HCT116 (cell line): ENCODE results near the gene CHRND. TPM values are rescaled to one million over a fixed set of nuclear protein-coding genes. Genes with fewer than 3 reads are reported as not detected.

Source experiments
- ATAC-seq: fragments of 200-7000 bp; cut with Tn5 transposase; 2 replicates; pipeline ENCODE4 v1.9.1; 2020; ENCODE audit warnings: mild to moderate bottlenecking, moderate library complexity
- BruUV-seq: library from RNA; stranded (reverse); fragments of 400-500 nt; replicated peaks from 2 replicates; lab custom pipeline; 2021; lab: Mats Ljungman, UMichigan
- CTCF ChIA-PET: fragments of 300-600 bp; sonication (Branson Sonifier 250); formaldehyde crosslinking; loops from one replicate; lab custom pipeline; 2021; ENCODE audit warnings: antibody characterized with exemption; lab: Charles Lee
- POLR2A ChIA-PET: fragments of 300-600, 350-600 bp; sonication (Branson Sonifier 250); formaldehyde crosslinking; loops from one replicate; lab custom pipeline; 2021; ENCODE audit warnings: antibody characterized with exemption; lab: Charles Lee
- RAD21 ChIA-PET, 2 experiments: fragments of 300-600 bp; sonication (Branson Sonifier 250); formaldehyde crosslinking; loops; one replicate each; lab custom pipeline; 2023; ENCODE audit warnings: low total read pairs in 2 of 2; ENCODE audit not compliant: uncharacterized antibody in 2 of 2, unreplicated experiment in 2 of 2, low non-redundant PET in 1 of 2; lab: Charles Lee
- DNase-seq: peaks from one replicate; pipeline ENCODE4 v3.0.0-alpha.2; 2010; ENCODE audit warnings: low read depth, low spot score
- H2AFZ ChIP-seq: fragments of 200-600 bp; shearing (Covaris generic), sonication (generic); 2 replicates; pipeline ENCODE4 v1.6.1; 2017; ENCODE audit warnings: low read depth, mixed run types, mixed read lengths, antibody characterized with exemption, low read length; ENCODE audit not compliant: poor library complexity, severe bottlenecking
- H3K27ac ChIP-seq: 2 replicates; pipeline ENCODE4 v1.5.1; 2012; ENCODE audit warnings: low read depth, low read length
- H3K27me3 ChIP-seq: fragments of 200-600 bp; sonication (generic); 2 replicates; pipeline ENCODE4 v1.6.1; 2016; ENCODE audit warnings: mixed run types, low read length, mixed read lengths; ENCODE audit not compliant: insufficient read depth
- H3K36me3 ChIP-seq, 2 experiments: fragments of 200-500 bp in 1 of 2; fragments of 200-600 bp in 1 of 2; sonication (Bioruptor generic) in 1 of 2; sonication (generic) in 1 of 2; 2 replicates each; pipeline versions ENCODE4 v1.5.1 to v1.6.1; 2014 to 2016; ENCODE audit warnings: low read length in 2 of 2, inconsistent platforms in 1 of 2, mixed read lengths in 1 of 2, mixed run types in 1 of 2; ENCODE audit not compliant: insufficient read depth in 2 of 2, control insufficient read depth in 1 of 2
- H3K4me1 ChIP-seq, 2 experiments: fragments of 200-600 bp in 1 of 2; sonication (generic) in 1 of 2; 2 replicates each; pipeline versions ENCODE4 v1.5.1 to v1.6.1; 2012 to 2017; ENCODE audit warnings: low read length in 2 of 2, inconsistent platforms in 1 of 2, mild to moderate bottlenecking in 1 of 2, mixed read lengths in 1 of 2, mixed run types in 1 of 2, moderate library complexity in 1 of 2; ENCODE audit not compliant: insufficient read depth in 2 of 2, control insufficient read depth in 1 of 2
- H3K4me2 ChIP-seq: fragments of 200-600 bp; sonication (generic); 2 replicates; pipeline ENCODE4 v1.6.1; 2017; ENCODE audit warnings: mixed run types, low read length, mixed read lengths
- H3K4me3 ChIP-seq, 2 experiments: fragments of 200-600 bp in 1 of 2; sonication (generic) in 1 of 2; replicated peaks in 1 of 2; 2 replicates each; pipeline ENCODE4 v1.5.1; 2011 to 2016; ENCODE audit warnings: low read length in 2 of 2, control low read depth in 1 of 2, low read depth in 1 of 2, mild to moderate bottlenecking in 1 of 2, mixed read lengths in 1 of 2, mixed run types in 1 of 2
- H3K79me2 ChIP-seq: fragments of 200-600 bp; sonication (generic); 2 replicates; pipeline ENCODE4 v1.6.1; 2017; ENCODE audit warnings: mild to moderate bottlenecking, mixed run types, low read length, moderate library complexity, mixed read lengths; ENCODE audit not compliant: insufficient read depth
- H3K9ac ChIP-seq: fragments of 200-600 bp; sonication (generic); 2 replicates; pipeline ENCODE4 v1.6.1; 2016; ENCODE audit warnings: low read length, mixed read lengths
- H3K9me2 ChIP-seq: fragments of 200-600 bp; sonication (generic), shearing (Covaris generic); 2 replicates; pipeline ENCODE4 v1.6.1; 2017; ENCODE audit warnings: mixed run types, mild to moderate bottlenecking, moderate library complexity; ENCODE audit not compliant: insufficient read depth
- H3K9me3 ChIP-seq, 2 experiments: fragments of 200-500 bp in 1 of 2; fragments of 200-600 bp in 1 of 2; sonication (Bioruptor generic) in 1 of 2; sonication (generic) in 1 of 2; 2 replicates each; pipeline ENCODE4 v1.6.1; 2014 to 2017; ENCODE audit warnings: low read length in 2 of 2, mixed read lengths in 2 of 2, inconsistent platforms in 1 of 2, low read depth in 1 of 2, mild to moderate bottlenecking in 1 of 2, mixed run types in 1 of 2, moderate library complexity in 1 of 2; ENCODE audit not compliant: control insufficient read depth in 1 of 2, insufficient read depth in 1 of 2
- H4K20me1 ChIP-seq: fragments of 200-600 bp; sonication (generic), shearing (Covaris generic); 2 replicates; pipeline ENCODE4 v1.6.1; 2017; ENCODE audit warnings: mixed run types, mild to moderate bottlenecking, moderate library complexity; ENCODE audit not compliant: insufficient read depth
- CEBPB ChIP-seq: IDR thresholded peaks from 2 replicates; pipeline ENCODE4 v1.6.1; 2012; ENCODE audit warnings: low read depth
- TCF7L2 ChIP-seq: IDR thresholded peaks from 2 replicates; pipeline ENCODE4 v1.7.0; 2011; ENCODE audit warnings: borderline replicate concordance, inconsistent platforms; ENCODE audit not compliant: insufficient read depth, insufficient read length; ENCODE audit errors: extremely low read depth
- intact Hi-C: fragments of 100-400 bp; cut with micrococcal nuclease; formaldehyde crosslinking; loops from 2 replicates; pipeline ENCODE4 v1.10.0; 2022
- total RNA-seq: library from RNA; stranded (reverse); gene quantifications from one replicate; pipeline ENCODE4 v1.2.1, GENCODE V29; 2021; ENCODE audit not compliant: unreplicated experiment

CHRND gene
- total RNA-seq, 1 experiment from 2014 or later: not detected

DNA sequence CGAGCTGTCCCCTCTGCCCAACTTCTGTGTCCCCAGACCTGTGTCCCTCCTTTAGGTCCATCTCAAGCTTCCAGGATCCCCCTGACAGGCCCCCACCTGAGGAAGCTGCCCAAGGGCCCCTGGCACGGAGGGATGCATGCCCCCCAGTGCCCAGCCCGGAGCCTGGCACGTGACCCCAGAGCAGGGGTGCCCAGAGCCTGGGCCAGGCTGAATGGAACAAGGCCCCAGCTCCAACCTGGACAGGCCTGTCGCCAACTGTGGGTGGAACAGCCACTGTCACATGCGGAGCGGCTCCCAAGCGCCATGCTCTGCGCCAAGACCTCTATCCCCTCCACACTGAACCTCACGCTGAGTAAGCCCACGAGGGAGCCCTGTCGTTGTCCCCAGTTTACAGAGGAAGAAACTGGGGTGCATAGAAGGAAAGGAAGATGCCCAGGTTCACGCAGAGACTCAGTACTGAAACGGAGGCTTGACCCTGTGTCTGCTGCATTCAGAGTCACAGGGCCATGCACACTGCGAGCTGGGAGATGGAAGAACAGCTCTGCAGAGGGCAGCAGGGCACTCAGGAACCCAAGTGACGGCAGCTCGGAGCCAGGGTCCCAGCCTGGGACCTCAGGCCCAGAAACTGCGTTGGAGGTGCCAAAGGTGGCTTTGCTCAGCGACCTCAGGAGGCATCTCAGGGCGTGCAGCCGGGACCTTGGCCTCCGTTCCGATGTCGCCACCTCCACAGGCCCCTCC lies 32.8 kb upstream of the CHRND start:
- BruUV-seq: no TSS peak
- intact Hi-C loops: no loop called here

DNA sequence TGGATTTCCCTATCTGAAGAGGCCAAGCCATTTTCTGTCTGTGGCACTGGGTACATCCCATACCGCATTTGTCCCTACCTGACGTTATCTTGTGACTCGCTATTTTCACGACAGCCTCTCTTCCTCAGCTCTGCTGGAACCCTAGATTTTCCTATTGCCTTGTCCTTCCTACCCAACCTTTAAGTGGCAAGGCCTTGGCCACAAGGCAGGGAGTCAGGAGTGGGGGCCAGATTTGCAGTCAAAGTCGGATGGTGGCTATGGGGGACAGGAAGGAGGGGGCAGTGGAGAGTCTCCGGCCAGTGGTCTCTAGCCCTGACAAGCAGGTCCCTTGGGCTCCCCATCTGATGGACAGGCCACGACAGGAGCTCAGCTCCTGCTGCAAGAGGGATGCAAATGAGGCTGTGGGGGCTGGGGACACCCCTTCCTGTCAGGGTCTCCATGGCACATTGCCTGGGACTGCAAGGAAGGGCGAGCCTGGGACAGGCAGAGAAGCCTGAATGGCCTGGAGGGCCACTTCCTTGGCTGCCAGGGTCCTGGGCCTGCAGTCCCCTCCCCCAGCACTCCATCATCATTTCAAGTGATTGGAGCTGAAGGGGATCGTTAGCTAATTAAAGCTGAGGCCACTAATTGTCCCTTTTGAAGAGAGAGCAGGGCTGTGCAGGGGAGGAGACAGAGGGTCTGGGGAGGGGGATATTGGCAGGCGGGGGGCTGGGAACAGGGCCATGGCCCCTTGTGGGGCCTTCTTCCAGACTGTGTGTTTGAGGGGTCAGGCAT lies 32.1 kb upstream of the CHRND start:
- intact Hi-C loops: no loop called here
- Histone ChIP-seq H4K20me1 (no peaks in the 10 kb centered on the region), H3K4me3 (no peak overlapping the region), H3K4me1 (0 out of 4 replicates have a peak, but pooled peaks cover 0 to 4% of the 10 kb centered on the region in 2 experiments), H3K9me3 (no peaks in the 10 kb centered on the region), H3K79me2 (no peaks in the 10 kb centered on the region), H3K36me3 (no peaks in the 10 kb centered on the region), H3K9me2 (no peaks in the 10 kb centered on the region), H2AFZ (no peak overlapping the region), H3K4me2 (no peak overlapping the region), H3K27me3 (no peaks in the 10 kb centered on the region), H3K9ac (no peak overlapping the region), H3K27ac (no peak overlapping the region)
- ChIA-PET CTCF (no interaction called here), RAD21 (no interaction called here), POLR2A (no interaction called here)
- TF ChIP-seq TCF7L2 (no peak), CEBPB (no peak)
- ATAC-seq (no peak), DNase-seq (no peak)
- no TSS peak for BruUV-seq

More for the DNA sequence above, 32.8 kb upstream of the CHRND start:
- no peaks in the 10 kb centered on the region for H3K9me3 ChIP-seq
- H3K27me3 ChIP-seq: no peaks in the 10 kb centered on the region
- no peak overlapping the region for H3K4me2 ChIP-seq
- DNase-seq: no peak
- H2AFZ ChIP-seq: no peak overlapping the region
- H3K4me1 ChIP-seq: 0 out of 4 replicates have a peak, but pooled peaks cover 0 to 4% of the 10 kb centered on the region in 2 experiments
- H3K4me3 ChIP-seq: no peak overlapping the region
- ChIA-PET POLR2A (no interaction called here), RAD21 (no interaction called here), CTCF (no interaction called here)
- TF ChIP-seq CEBPB: no peak
- H3K27ac ChIP-seq: no peak overlapping the region
- no peak overlapping the region for H3K9ac ChIP-seq
- no peak for ATAC-seq
- H3K36me3 ChIP-seq: no peaks in the 10 kb centered on the region
- H4K20me1 ChIP-seq: no peaks in the 10 kb centered on the region
- no peaks in the 10 kb centered on the region for H3K9me2 ChIP-seq
- no peaks in the 10 kb centered on the region for H3K79me2 ChIP-seq
